Colon (tissue), 2 donors: ENCODE data around the gene DDX6.
"Not testable (repeated sequence)": the region's sequence is repeated elsewhere in the genome, so short reads cannot be mapped to it uniquely, and the experiment has no call there.

ENCODE experiments used
- FAIRE-seq: peaks from 2 replicates; lab custom pipeline; 2012; peaks lifted over from hg19 to GRCh38; lab: Jason Lieb, UNC
- donor health status: control.
- donor health status: control.

DDX6 gene

GRCh38 chr11:118742304-118742703 lies 48.7 kb downstream of the DDX6 start:
- FAIRE-seq, result no peak

GRCh38 chr11:118740892-118741291 lies 50.1 kb downstream of the DDX6 start:
- FAIRE-seq, result no peak

GRCh38 chr11:118735203-118735602 lies 55.8 kb downstream of the DDX6 start:
- FAIRE-seq, result no peak

- no peak for FAIRE-seq
Observed at GRCh38 chr11:118734031-118734430, 56.9 kb downstream of the DDX6 start.

GRCh38 chr11:118729753-118730152 lies 61.2 kb downstream of the DDX6 start:
- FAIRE-seq, result not testable (repeated sequence)

GRCh38 chr11:118728112-118728511 lies 62.9 kb downstream of the DDX6 start:
- not testable (repeated sequence) for FAIRE-seq

- not testable (repeated sequence) for FAIRE-seq
Observed at GRCh38 chr11:118727721-118728066, 63.3 kb downstream of the DDX6 start.

GRCh38 chr11:118727001-118727720 lies 63.8 kb downstream of the DDX6 start:
- FAIRE-seq, result not testable (repeated sequence)

GRCh38 chr11:118721478-118722015 lies 69.4 kb downstream of the DDX6 start:
- not testable (repeated sequence) for FAIRE-seq

- not testable (repeated sequence) for FAIRE-seq
Observed at GRCh38 chr11:118720740-118721139, 70.2 kb downstream of the DDX6 start.

GRCh38 chr11:118720078-118720477 lies 70.9 kb downstream of the DDX6 start:
- not testable (repeated sequence) for FAIRE-seq

GRCh38 chr11:118718562-118718961 lies 72.4 kb downstream of the DDX6 start:
- not testable (repeated sequence) for FAIRE-seq

GRCh38 chr11:118717733-118718132 lies 73.2 kb downstream of the DDX6 start:
- not testable (repeated sequence) for FAIRE-seq

GRCh38 chr11:118717221-118717620 lies 73.7 kb downstream of the DDX6 start:
- FAIRE-seq, result not testable (repeated sequence)

- FAIRE-seq, result no peak
Observed at GRCh38 chr11:118715837-118716260, 75.1 kb downstream of the DDX6 start.

GRCh38 chr11:118715245-118715831 lies 75.6 kb downstream of the DDX6 start:
- no peak for FAIRE-seq

- no peak for FAIRE-seq
Observed at GRCh38 chr11:118714816-118715215, 76.1 kb downstream of the DDX6 start.

GRCh38 chr11:118714416-118714815 lies 76.5 kb downstream of the DDX6 start:
- not testable (repeated sequence) for FAIRE-seq

GRCh38 chr11:118708296-118708695 lies 82.7 kb downstream of the DDX6 start:
- FAIRE-seq, result no peak

- no peak for FAIRE-seq
Observed at GRCh38 chr11:118706546-118706825, 84.5 kb downstream of the DDX6 start.

GRCh38 chr11:118705791-118706545 lies 85.0 kb downstream of the DDX6 start:
- no peak for FAIRE-seq

- no peak for FAIRE-seq
Observed at GRCh38 chr11:118705111-118705741, 85.7 kb downstream of the DDX6 start.
